Inflammatory macrophage treated with lipopolysaccharide for 1 hour (primary cell): ENCODE results near the gene RMDN2.

Experiments used
- DNase-seq, 2 donors: peaks; one replicate each; pipeline ENCODE4 v3.0.0-alpha.2; 2020 to 2022

The RMDN2 gene, protein sequence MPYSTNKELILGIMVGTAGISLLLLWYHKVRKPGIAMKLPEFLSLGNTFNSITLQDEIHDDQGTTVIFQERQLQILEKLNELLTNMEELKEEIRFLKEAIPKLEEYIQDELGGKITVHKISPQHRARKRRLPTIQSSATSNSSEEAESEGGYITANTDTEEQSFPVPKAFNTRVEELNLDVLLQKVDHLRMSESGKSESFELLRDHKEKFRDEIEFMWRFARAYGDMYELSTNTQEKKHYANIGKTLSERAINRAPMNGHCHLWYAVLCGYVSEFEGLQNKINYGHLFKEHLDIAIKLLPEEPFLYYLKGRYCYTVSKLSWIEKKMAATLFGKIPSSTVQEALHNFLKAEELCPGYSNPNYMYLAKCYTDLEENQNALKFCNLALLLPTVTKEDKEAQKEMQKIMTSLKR

DNA sequence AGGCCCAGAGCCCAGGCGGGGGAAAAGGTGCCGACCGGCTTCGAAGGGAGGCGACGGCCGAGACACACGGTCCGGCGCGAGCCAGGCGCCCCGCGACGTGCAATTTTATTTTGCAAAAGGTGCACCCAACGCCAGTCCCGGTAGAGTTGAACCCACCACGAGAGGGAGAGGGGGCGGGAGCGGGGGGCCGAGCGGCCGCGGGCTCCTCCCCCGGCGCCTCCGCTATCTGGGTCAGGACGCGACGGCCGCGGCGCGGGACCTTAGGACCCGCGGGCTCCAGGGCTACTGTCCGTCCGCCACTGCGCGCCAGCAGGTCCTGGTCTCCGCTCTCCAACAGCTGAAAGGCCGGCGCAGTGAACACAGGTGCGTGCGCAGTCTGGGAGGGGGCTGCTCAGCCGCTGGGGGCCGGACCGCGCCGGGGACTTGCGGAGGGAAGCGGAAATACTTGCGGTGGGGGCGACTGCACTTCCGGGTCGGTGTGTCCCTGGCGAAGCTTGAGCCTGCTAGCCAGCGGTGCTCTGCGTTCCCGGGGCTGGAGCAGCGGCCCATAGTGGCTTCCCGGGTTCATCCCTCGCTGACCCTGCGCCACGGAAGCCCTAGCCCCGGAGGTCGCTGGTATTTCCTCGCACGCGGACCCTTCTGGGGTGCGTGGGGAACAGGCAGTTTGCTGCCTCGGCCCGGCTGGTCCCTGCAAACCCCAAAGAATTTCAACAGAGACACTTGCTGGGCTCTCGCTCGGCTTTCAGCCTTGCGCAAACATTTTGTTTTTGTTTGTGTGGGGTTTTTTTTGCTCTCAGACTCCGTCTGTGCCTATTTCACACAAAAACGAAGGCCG lies at the start of gene RMDN2:
Gene RMDN2, plus strand, starts transcription at position 225 of the 835 bp plus-strand sequence. CDS start 3,991 bp downstream, outside the sequence.
- DNase-seq: peak; percentile 72 to 83

DNA sequence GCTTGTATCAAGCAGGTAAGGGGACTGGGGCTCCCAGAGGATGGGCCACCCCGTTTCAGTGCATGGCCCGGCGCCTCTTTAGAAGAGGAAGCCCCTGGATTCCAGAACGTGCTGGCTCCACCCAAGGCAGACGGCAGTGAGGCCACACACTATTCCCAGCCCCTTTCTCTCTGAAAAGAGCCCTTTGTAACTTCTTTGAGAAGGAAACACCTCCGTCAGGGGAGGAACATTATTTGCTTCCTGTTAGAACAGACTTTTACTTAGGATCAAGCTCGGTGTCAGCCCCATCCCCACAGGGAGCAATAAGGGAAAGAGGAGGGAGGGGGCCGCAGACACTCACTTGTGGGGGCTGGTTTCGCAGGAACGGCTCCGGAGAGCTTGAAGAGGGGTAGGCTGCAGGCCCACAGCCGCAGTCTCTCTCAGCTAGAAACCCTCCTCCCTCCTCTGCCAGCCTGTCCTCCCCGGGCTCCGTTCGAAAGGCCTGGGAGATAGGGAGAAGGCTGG lies 49.6 kb upstream of the RMDN2 start:
- no peak for DNase-seq

DNA sequence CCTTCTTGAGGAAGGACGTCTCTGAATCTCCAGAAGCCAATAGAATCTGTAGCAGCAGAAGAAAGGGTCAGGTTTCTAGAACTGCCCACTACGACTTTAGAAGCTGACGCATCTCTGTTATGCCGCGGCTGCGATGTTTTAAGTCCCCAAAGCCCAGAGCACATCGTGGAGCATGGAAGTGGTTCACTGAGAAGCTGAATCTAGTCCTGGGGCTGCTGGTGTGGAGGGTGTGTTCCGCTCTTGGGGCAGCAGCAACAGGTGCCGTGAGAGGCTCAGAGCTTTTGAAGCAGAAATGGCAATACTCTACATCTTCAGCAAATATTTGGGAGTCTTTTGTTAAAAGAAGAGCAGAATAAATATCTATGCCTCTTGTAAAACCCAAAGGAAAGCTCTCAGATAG lies 48.9 kb upstream of the RMDN2 start:
- no peak for DNase-seq

DNA sequence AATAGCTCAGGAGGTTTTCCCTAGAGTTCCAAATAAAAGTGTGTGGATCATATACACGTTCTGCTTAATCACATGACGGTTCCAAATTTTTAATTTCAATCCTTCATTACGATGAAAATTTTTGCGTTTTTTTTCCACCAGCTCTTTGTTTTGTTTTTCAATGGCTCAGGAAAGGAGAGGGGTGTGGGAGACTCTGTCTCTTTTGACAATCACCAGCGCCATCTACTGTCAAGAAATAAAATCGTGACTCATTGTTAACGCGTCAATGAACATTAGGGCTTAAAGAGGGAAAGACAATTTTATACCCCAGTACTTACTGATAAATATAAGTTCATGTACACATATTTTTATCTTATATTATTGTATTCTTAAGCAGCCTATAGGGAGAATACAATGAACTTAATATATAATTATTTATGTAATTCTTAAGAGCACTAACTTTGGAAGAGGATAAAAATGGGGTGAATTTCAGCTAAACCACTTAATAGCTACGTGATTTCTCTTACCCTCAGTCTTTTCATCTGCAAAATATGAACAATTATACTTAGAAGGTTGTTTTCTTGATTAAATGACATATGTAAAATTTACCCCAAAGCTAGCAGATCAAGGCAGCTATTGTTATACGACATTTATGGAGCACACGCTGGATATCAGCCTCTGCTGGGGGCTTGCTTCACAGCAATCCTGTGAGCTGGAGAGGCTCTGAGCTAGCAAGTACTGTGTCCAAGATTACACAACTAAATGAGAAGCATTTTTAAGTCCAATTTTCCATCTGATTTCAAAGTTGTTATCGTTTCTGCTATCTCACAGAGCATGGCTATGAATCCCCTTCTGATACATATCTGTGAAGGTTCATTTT lies 47.4 kb upstream of the RMDN2 start:
- DNase-seq: peak; percentile 68 to 93

DNA sequence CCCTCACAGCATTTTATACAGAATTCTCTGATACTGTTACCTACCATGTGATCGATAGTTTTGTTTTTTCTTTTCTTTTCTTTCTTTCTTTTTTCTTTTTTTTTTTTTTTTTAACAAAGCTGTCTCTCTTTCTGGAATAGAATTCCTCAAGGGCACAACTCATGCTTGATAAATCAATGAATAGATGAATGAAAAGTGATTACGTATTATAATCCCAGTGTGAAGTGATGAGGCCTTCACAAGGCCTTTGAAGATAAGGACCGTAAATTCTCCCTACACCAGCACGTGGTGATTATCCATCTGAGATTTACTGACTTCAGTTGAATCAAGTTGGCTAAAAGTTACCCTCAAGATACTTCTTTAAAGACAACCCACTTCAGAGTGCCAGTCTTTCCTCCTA lies 46.6 kb upstream of the RMDN2 start:
- no peak for DNase-seq

DNA sequence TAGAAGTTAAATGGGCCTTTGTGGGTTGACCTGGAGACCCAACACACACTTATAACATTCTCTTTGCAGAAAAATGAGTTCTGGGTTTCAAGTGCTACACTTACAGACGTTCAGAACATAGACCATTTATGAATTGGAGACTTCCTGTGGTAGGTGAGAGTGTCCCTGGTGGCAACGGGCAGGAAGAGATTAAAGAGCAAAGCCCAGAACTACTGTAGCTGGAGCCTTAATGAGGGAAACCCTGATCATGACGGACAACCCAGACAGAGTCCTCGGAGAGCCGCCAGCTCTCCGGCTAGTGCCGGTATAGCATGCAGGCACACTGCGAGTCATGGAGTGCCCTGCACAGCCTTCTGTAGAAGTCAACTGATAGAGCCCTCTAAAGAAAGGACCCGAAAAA lies 44.5 kb upstream of the RMDN2 start:
- no peak for DNase-seq

DNA sequence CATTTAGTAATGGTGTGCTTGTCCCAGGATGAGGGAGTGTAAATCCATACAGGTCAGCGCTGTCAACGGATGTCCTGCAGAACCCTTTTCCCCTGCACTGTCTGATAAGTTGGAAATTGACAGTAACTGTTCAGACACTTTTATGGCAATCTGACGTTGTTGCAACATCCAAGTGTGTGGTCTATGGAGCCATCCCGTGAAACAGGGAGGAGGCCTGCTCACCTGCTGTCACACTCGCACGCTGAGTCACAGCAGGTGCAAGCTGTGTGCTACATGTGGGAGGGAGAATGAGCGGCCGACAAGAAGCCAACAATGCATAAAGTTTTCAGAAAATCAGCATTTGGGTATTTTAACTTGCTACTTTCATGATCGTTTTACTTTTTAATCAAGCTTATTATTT lies 43.7 kb upstream of the RMDN2 start:
- no peak for DNase-seq

DNA sequence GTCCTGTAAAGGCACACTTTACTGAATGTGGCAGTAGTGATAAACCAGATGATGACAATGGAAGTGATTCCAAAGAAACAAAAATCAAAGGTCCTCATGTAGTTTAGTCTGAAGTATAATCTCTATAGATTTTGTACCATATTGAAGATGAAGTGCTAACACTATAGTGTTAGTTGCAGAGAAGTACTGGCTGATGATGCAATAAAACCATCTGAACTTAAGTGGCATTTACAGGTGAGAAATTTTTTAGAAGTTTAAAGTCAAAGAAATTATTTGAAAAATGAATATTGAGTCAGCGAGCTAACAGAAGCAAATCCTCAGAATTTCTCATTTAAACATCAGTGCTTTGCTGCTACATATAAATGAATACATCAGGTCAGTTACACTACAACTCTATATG lies 43.1 kb upstream of the RMDN2 start:
- no peak for DNase-seq

DNA sequence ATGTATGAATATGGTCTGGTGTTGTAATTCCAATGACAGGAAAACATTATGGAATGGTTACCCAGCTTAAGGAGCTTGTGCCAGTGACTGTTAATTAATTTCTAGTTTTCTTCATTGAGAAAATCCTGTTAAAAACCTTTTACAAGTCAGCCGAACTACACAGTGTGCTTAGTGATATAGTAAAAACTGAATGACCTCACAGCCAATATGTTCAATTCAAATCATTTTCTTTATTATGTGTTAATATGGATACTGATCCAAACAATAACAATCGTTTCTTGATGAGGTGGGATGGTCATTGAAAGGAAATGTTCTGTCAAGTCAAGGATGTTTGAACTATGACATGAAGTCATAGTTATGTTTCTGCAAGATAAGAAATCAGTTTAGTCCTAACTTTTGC lies 41.6 kb upstream of the RMDN2 start:
- no peak for DNase-seq

DNA sequence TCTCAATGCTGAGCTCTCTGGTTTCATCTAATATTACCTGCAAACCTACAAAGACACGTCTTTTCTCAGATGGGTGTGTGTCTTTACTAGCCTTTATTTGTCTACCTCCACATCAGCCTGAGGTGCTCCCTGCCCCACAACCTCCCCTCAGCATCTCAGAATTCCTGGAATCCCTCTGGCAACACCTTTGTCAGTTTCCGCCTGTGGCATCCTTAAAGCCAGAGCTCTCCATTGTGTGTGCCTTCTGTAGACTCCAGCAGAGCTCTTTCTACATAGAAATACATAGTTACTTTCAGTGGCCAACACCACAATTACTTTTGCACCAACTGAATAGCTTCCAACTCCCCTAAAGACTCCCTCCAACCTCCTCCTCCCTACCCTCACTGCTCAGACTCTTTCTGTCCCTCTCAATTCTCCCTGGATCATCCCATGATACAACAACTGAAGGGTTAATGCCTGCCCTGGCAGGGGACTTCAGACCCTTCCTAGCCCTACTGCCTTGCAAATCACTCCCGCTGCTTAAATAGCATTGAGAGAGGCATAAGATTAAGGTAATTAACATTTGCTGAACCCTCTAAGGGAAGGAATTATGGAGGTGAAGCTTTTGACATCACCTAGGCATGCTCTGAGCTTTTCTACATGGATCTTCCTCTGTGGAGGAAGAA lies 39.6 kb upstream of the RMDN2 start:
- DNase-seq: no peak

DNA sequence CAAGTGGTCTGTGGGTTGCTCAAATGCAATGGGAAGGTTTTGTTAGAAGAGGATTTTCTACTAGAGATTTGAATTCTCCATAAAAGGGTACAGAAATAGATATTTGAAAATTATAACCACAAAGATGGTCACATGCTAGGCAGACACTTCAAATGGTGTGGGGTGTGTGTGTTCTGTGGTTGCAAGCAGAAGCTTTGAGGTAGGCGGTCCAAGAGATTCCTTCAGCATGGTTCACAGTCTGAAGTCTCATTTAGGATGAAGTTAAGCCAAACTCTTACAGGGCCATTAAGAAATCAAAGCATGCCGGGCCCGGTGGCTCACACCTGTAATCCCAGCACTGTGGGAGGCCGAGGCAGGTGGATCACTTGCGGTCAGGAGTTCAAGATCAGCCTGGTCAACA lies 38.3 kb upstream of the RMDN2 start:
- no peak for DNase-seq

DNA sequence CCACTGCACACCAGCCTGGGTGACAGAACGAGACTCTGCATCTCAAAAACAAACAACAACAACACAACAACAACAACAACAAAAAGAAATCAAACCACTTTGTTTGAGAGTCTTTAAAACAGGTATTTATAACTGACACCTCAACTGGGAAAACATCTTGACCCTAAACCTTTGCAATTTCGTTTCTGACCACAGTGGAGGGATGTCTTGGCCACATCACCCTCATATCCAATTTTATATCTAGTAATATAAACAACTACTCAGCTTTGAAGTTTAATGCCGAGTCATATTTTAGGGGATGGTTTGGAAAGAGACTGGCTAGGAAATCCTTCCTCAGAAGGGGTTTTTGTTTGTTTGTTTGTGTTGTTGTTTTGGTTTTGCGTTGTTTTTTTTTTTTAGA lies 37.8 kb upstream of the RMDN2 start:
- DNase-seq: no peak

DNA sequence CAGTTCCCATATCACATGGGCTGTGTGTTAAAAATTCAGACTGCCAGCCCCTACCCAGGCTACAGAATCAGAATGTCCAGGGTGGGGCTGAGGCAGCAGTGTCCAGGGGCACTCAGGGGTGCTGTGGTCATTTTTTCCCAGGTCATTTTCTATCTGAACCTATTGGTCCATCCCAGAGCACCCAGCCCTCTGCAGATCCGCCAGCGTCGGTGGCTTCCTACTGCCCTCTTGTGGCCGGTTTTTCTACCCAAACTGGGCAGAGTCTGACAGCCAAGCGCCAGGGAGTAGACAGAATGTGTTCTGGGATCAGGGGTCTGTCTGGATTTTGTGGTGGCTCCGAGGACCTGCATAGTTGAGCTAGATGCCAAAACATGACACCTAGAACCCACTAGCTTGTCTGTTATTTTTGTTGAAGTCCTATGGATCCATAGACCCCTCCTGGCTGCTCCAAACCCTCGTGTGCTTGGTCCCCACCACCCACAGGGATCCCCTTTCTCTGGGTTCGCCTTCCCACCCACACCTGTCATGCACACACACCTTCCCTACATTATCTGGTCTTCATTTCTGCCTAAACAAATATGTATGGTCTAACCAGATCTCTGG lies 34.1 kb upstream of the RMDN2 start:
- DNase-seq: peak; percentile 54 to 94

DNA sequence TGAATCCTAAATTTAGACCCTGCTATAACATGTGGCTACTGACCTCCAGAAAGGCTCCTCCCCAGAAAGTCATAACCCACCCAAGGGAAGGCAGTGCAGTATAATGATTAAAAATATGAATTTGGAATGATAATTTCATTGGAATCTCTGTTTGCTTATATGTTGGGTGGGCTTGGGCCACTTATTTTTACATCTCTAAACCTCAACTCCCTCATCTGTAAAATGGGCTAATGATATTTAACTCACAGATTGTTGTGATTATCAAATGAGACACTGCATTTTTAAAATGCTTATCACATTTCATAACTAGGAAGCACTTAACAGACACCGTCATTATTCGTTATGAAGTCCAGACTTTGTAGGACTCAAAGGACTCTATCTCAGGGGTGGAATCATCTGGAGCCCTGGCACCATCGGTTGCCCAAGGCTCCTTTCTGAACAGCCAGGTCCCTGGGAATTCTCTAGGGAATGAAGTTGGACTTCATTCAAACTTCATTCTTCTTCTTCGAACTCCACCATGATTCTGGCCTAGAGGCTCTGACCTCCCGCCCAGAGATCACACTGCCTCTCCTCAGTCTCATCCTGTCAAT lies 33.1 kb upstream of the RMDN2 start:
- no peak for DNase-seq

DNA sequence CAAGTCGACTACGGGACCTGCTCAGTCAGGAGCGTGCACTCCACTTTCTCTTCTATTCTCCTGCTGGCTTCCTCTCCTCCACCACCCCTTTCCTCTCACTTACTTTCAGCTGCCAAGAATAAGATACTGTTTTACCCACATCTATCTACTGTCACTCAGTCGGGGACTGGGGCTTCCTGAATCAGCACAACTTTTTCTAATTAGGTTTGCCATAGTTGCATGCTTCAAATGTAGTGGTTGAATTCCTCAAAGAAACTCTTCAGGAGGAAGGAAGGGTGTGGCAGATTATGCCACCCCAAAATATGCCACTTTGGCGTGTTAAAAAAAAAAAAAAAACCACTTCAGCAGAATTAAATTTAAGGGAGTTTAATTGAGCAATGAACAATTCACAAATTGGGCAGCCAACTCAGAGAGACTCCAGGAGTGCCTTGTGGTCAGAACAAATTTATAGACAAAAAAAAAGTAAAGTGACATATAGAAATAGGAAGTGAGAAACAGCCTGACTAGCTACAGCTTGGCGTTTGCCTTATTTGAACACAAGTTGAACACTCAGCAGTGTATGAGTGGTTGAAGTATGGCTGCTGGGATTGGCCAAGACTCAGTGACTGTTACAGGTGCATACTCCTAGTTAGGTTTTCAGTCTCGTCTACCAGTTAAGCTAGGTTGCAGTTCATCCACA lies 32.5 kb upstream of the RMDN2 start:
- DNase-seq: peak; percentile 37 to 44

DNA sequence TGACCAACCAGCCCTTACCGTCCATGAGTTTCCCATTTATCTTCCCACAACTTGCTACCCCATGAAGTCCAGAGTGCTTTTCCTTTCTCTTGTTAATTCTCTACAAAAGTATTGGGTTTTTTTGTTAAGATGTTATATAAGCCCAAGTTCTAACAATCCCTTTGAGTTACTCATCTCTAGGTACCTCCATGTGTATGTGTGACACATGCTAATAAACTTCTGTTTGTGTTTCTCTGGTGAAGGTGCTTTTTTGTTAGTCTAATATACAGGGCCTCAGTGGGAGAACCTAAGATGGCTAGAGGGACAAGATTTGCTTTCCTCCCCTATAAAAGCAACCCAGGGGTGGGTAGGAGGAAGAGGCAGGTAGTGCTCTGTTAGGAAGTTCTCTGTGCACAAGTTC lies 31.8 kb upstream of the RMDN2 start:
- DNase-seq: no peak

DNA sequence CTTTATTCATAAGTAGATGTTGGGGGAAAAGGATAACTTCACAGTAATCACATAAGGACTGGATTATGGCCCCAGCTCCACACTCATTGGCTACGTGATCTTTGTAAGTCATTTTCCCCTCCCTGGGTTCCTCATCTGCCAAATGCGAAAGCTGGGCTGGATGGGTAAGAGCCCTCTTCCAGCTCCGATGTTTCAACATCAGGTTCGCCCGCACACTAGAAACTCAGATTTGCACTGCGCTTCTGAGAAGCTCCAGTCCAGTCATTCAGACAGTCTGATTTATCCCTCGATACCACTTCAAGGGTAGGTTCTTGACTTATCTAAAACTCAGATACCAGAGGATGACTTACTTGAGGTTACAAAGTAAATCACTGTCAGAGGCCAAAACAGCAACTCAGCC lies 31.0 kb upstream of the RMDN2 start:
- peak; percentile 31 to 44 for DNase-seq

DNA sequence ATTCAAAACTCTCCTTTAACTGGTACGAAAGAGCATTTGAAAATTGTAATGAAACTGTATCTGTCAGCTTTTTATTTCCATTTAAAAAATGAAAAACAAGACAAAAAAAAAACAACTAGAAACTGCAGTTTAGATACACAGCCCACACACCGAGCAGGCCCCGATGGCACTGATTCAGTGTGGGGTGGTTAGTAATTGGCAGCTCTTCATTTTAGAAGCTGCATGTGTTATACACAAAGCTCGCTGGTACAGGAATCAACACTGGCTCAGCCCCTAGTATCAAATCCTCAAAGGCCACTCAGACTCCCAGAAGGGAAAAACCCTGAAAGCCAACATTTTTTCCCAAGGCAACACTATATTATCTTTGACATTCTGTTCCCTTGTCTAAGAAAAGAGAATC lies 30.5 kb upstream of the RMDN2 start:
- DNase-seq: no peak

DNA sequence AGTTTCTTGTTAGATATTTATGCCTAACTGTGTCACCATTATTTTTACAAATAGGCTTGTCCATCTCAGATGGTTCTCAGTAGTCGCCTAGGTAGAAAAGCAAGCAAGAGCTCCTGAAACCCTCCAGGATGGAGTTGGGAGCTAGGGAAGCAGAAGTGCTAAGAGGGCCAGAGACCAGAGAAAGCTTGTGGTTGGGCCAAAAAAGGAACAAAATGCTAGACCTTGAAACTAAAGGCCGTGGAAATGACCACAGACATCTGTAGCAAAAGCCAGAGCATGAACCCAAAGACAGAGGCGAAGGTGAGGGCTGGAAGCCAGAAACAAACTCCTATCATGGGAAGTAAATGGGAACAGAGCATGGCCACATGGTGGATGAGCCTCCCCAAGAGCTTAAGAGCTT lies 29.9 kb upstream of the RMDN2 start:
- peak; percentile 31 to 59 for DNase-seq

DNA sequence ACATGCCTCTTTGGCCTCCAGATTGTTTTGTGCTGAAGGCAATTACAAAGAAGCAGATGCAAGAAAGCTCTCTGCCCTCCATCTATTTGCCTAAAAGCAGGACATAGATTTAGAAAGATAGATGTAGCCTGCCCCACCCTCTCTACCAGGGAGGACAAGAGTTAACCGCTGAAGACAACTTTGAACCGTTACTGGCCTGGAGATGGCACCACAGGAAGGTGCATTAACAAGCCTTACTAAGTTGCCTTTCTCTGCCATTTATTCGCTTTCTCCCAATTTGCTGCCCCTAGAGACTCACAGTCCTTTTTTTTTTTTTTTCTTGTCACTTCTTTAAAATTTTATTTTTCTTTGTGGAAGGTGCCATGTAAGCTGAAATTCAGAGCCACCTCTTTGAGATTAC lies 28.8 kb upstream of the RMDN2 start:
- DNase-seq: no peak

DNA sequence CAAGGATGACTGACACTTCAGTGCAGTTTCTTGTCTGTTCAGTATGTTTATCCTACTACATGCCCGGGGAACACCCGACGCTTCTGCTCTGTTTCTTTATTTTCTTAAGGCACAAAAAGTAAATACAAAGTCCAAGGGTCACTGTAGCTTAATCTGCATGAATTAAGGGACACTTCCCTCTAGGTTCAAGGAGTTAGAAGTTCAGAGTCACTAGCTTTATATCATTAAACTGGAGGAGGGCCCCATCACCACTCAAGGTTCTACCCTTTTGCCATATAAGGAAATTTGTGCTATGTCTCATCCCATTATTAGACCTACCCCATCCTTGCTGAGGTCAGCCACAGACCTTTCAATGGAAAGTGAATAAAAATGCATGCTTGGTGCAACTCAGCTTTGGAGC lies 27.6 kb upstream of the RMDN2 start:
- no peak for DNase-seq
